Medulla oblongata (tissue), 1 donor: ENCODE results near the gene ESR2.
"Not testable (repeated sequence)": the region's sequence is repeated elsewhere in the genome, so short reads cannot be mapped to it uniquely, and the experiment has no call there.

Experiments
- DNase-seq: peaks from one replicate; pipeline ENCODE4 v3.0.0-alpha.2; 2015; ENCODE audit errors: extremely low spot score

The ESR2 gene

DNA sequence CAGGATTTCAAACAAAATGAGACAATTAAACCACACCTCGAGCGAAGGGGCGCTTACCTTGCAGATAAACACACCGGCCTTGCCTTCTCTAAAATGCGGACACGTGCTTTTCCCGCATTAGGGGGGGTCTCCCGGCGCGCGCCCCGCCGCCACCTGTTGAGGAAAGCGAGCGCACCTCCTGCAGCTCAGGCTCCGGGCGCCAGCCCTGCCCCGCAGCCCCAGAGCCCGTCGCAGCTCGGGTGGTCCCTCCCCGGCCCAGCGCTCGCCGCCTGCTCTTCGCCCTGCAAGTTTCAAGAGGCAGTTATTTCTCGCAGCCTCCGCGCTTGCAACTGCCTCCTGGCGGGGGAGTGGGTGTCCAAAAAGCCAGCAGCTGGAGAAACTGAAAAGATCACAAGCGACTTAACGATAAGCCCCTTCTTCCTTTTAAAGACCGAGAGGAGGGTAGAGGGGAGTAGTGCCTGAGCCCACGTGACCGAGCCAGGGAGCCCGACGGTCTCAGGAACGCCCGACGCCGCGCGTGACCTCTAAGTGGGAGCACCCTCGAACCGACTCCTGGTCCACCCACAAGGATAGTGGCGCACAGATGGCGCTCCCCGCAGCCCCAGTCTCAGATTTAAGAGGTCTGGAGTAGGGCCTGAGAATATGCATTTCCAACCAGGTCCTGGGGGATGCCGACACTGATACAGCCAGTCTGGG lies at the start of gene ESR2:
Gene ESR2 (minus strand): TSS at position 396 of the 696 bp plus-strand sequence. CDS start 11,386 bp downstream, outside the sequence.
- peak; percentile 14 for DNase-seq

DNA sequence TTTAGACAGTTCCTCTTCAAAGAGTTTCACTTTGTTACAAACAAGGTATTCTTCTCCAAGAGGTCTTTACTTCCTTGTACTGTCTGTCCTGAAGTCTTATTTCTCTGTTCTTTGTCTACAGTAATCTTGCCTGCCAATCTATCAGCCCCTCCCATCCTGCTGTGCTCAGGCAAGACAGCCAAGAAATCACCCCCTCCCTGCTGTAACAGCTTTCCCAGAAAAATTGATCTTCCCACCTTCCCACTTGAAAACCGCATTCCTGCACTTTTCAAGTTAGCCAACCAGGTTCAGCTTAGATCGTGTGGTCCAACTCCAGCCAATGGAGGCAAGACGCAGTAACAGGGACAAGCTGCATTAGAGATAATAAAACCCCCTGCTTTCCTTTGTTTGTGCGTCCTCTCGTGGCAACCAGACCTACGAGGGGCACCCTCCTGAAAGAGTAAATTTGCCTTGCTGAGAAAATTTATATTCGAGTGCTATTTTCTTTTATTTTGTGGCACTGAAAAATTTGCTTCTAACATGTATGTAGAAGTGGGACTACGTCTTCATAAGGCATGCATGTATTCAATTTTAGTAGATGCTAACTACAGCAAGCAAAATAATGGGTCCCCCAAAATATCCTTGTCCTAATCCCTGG lies 46.5 kb upstream of the ESR2 start:
- no peak for DNase-seq

- peak; percentile 98 for DNase-seq
Measured at GRCh38 chr14:64338616-64339316, 44.6 kb upstream of the ESR2 start.

DNA sequence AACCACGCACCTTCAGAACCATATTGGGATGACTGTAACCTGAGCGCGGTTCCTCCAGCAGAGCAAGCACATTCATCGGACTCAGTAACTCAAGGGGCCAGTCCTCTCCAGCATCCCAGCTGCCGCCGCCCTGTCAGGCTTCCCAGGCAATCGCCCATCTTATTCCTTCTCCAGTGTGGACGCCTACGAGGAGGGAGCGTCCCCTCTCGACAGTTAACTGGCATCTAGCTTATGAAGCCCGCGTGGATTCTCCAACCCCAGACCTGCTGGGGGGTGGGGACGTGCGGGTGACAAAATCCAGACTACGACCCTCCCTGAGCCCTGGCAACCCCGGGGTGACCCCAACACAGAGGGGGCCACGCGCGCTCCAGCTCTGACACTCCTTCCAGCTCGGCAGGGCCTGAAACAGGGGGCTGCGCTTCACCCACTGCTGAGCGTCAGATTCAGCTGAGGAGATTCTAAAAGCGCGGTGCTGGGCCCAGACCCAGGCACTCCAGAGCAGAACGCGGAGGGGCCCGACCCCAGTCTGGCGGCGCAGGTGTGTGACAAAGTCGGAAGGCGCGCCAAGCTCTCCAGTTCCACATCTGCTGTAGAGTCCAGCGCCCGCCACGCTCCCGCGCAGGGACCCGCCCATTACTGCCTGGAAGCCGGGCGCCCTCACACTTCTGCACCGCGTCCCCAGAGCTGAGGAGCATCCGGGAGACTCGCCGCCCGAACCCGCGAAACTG lies 43.9 kb upstream of the ESR2 start:
- peak; percentile 60 for DNase-seq

GRCh38 chr14:64329149-64329548 lies 35.0 kb upstream of the ESR2 start:
- DNase-seq: no peak

GRCh38 chr14:64326502-64326901 lies 32.3 kb upstream of the ESR2 start:
- DNase-seq: no peak

DNA sequence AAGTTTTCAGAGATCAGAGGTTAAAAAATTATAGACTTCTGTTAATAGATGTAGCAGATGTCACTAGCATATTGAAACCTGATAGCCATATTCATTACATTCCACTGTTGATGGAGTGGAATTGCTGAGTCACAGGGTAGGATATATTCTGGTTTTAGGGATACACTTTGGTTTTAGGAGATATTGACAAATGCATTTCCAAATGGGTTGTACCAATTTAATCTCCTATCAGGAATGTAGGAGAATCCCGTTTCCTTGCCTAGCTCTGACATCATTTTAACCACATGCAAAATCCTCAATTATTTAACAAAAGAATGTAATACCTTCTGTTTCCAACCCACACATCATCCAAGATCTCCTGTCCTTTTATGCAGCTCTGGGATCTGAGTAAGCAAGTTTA lies 30.7 kb upstream of the ESR2 start:
- DNase-seq: no peak

DNA sequence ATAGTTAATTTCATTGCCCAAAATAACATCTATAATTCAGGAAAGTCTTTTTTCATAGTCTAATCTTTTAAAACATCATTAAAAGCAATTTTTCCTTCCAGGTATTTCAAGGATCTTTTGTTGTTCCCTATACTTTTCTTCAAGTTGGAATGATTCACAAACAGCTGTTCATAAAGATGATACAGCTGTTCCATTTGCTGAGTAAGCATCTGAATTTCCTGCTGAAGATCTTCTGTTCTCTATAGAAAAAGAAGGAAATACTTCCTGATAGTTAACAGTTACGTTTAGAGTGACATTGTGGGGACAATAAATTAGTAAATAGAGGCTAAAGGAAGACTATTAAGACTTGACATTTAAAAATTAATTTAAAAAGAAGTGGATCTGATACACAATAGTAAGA lies 30.3 kb upstream of the ESR2 start:
- no peak for DNase-seq

DNA sequence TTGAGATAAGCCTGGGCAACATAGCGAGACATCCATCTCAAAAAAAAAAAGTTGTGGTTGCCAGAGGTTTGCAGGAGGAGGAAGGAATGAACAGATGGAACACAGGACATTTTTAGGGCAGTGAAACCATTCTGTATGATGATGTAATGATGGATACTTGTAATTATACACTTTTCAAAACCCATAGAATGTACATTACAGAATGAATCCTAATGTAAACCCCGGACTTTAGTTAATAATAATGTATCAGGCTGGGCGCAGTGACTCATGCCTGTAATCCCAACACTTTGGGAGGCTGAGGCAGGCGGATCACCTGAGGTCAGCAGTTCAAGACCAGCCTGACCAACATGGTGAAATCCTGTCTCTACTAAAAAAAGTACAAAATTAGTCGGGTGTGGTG lies 26.2 kb upstream of the ESR2 start:
- DNase-seq: not testable (repeated sequence)

DNA sequence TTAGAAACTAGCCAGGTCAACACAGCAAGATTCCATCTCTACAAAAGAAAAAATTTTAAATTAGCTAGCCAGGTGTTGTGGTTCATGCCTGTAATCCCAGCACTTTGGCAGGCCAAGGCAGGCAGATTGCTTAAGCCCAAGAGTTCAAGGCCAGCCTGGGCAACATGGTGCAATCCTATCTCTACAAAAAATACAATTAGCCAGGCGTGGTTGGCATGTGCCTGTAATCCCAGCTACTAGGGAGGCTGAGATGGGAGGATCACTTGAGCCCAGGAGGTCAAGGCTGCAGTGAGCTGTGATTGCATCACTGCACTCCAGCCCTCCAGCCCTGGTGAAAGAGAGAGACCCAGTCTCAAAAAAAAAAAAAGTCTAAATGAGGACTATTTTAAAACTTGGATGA lies 24.5 kb upstream of the ESR2 start:
- DNase-seq: not testable (repeated sequence)

DNA sequence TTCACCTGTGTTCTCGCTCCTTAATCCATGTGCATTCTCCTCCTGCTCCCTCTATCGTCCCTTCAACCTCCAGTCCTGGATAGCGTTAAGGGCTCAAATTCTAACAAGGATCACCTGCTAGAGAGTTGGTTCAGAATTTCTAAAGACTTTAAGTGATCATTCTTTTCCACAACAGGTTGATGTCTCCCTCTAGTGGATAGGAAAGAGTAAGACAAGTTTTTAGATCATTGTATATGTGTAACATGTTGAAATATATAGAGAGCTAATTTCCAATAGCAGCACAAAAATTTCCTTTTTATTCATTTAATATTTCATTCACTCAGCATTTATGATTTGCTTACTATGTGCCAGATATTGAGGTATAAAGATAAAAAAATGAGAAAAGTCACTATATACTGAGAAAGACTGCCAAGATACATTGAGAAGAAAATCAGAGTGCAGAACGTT lies 9.3 kb upstream of the ESR2 start:
- DNase-seq: peak; percentile 73

GRCh38 chr14:64298773-64299172 lies 4.6 kb upstream of the ESR2 start:
- DNase-seq: no peak

GRCh38 chr14:64296561-64296960 lies 2.4 kb upstream of the ESR2 start:
- no peak for DNase-seq

DNA sequence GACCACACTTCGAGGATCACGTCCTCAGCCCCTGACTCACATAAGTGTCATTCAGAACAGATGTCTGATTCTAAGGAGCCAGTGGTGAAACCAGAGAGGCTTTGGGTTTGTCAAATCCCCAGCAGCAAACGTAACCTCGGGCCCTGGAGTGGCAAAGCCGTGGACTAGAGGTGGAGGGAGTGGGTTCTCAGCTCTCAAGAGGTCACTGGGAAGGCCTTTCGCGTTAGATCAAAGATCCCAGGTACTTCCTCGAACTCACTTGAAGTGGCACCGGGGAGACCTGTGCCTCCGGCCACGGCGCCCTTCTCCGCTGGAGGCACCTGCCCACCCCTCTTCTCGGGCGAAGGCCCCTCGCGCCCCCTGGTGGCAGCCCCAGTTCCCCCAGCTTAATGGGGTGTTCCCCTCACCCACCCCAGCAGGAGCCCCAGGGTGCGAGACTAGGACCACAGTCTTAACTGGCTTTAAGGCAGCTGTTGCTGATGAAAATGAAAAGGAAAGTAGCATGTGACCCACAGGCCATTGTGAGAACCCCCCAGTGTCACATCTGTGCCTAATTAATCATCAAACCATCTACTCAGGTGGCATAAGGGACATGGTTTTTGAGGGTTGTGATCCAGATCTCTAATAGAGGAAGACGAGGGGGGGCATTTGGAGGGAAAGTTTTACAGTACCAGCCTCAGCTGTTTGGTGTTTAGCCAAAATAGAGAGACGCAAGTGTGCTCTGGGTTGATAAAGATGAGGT lies 672 bp upstream of the ESR2 start:
- peak; percentile 57 for DNase-seq

- no peak for DNase-seq
Measured at GRCh38 chr14:64292197-64292596, 2.0 kb downstream of the ESR2 start.

DNA sequence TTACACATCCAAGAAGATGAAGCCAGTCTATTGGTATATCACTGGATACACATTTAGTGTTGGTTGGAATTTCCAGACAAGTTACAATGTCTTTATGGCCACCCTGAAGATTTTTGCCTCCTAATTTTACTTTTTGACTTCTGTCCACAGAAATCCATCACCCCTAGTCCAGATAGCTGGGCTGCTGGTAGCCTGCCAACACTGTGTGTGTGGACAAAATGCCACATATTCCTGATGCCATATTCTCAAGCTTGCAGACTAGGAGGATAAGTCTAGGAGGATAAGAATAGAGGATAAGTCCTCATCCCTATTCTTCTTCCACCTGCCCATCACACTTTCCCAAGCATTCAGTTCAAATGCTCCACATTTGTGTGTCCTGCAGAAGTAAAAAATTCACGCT lies 4.6 kb downstream of the ESR2 start:
- no peak for DNase-seq

GRCh38 chr14:64281805-64282204 lies 12.4 kb downstream of the ESR2 start:
- DNase-seq: no peak

GRCh38 chr14:64279704-64280668 lies 14.2 kb downstream of the ESR2 start:
- DNase-seq: no peak

GRCh38 chr14:64278458-64278857 lies 15.7 kb downstream of the ESR2 start:
- no peak for DNase-seq

GRCh38 chr14:64272019-64272418 lies 22.2 kb downstream of the ESR2 start:
- DNase-seq: no peak
